GM23338 (cell line): ENCODE results near the gene STAC. TPM values are rescaled to one million over a fixed set of nuclear protein-coding genes. Genes with fewer than 3 reads are reported as not detected.

Experiments
- ATAC-seq: fragments of 200-7000 bp; cut with Tn5 transposase; 3 replicates; pipeline ENCODE4 v1.9.1; 2020
- DNase-seq: peaks from one replicate; pipeline ENCODE4 v3.0.0-alpha.2; 2015; ENCODE audit warnings: low spot score
- H2AFZ ChIP-seq: fragments of 200-600 bp; sonication (generic); 2 replicates; pipeline ENCODE4 v1.8.0; 2016; ENCODE audit warnings: antibody characterized with exemption, mild to moderate bottlenecking, moderate library complexity
- H3F3A ChIP-seq: fragments of 200-600 bp; sonication (generic); replicated peaks from 2 replicates; pipeline ENCODE4 v1.8.0; 2017; ENCODE audit warnings: antibody characterized with exemption, mixed run types, low read depth
- H3K27ac ChIP-seq: fragments of 200-600 bp; sonication (generic); 2 replicates; pipeline ENCODE4 v1.6.1; 2016; ENCODE audit warnings: low read depth
- H3K27me3 ChIP-seq: fragments of 200-600 bp; sonication (generic); 2 replicates; pipeline ENCODE4 v1.8.0; 2016; ENCODE audit warnings: mild to moderate bottlenecking, mixed run types, moderate library complexity; ENCODE audit not compliant: insufficient read depth
- H3K36me3 ChIP-seq: fragments of 200-600 bp; sonication (generic); 2 replicates; pipeline ENCODE4 v1.8.0; 2016; ENCODE audit warnings: mild to moderate bottlenecking; ENCODE audit not compliant: insufficient read depth
- H3K4me1 ChIP-seq: fragments of 200-600 bp; sonication (generic); 2 replicates; pipeline ENCODE4 v1.8.0; 2016; ENCODE audit warnings: mild to moderate bottlenecking, moderate library complexity; ENCODE audit not compliant: insufficient read depth
- H3K4me2 ChIP-seq: fragments of 200-600 bp; sonication (generic); 2 replicates; pipeline ENCODE4 v1.7.1; 2017; ENCODE audit warnings: mixed run types
- H3K4me3 ChIP-seq: fragments of 200-600 bp; sonication (generic); 2 replicates; pipeline ENCODE4 v1.6.1; 2016; ENCODE audit warnings: mixed run types
- H3K79me2 ChIP-seq: fragments of 200-600 bp; sonication (generic); replicated peaks from 2 replicates; pipeline ENCODE4 v1.8.0; 2017; ENCODE audit warnings: mild to moderate bottlenecking; ENCODE audit not compliant: insufficient read depth
- H3K9me2 ChIP-seq: fragments of 200-600 bp; sonication (generic); 2 replicates; pipeline ENCODE4 v1.8.0; 2017; ENCODE audit not compliant: insufficient read depth
- H4K20me1 ChIP-seq: fragments of 200-600 bp; sonication (generic); replicated peaks from 2 replicates; pipeline ENCODE4 v1.8.0; 2017; ENCODE audit warnings: mild to moderate bottlenecking; ENCODE audit not compliant: insufficient read depth
- H3K27ac Mint-ChIP-seq: 2 replicates; pipeline ENCODE4 v1.8.0; 2020; ENCODE audit warnings: inconsistent platforms, mild to moderate bottlenecking, moderate library complexity, mixed read lengths
- H3K27me3 Mint-ChIP-seq: 3 replicates; pipeline ENCODE4 v1.8.0; 2022; ENCODE audit warnings: low read depth, mild to moderate bottlenecking, moderate library complexity, mixed read lengths, inconsistent platforms; ENCODE audit not compliant: insufficient read depth, poor library complexity
- H3K36me3 Mint-ChIP-seq: 3 replicates; pipeline ENCODE4 v1.8.0; 2021; ENCODE audit warnings: low read depth, mild to moderate bottlenecking, inconsistent platforms, moderate library complexity, mixed read lengths
- H3K4me1 Mint-ChIP-seq: 3 replicates; pipeline ENCODE4 v1.8.0; 2020; ENCODE audit warnings: mild to moderate bottlenecking, inconsistent platforms, mixed read lengths
- H3K4me3 Mint-ChIP-seq: 3 replicates; pipeline ENCODE4 v1.8.0; 2021; ENCODE audit warnings: moderate library complexity, mild to moderate bottlenecking, inconsistent platforms, mixed read lengths
- H3K9me3 Mint-ChIP-seq: 3 replicates; pipeline ENCODE4 v1.8.0; 2020; ENCODE audit warnings: moderate library complexity, mild to moderate bottlenecking, inconsistent platforms, mixed read lengths
- CREB1 ChIP-seq: fragments of 250-450 bp; sonication (Bioruptor Pico); IDR thresholded peaks from 2 replicates; pipeline ENCODE4 v1.5.0; 2020; ENCODE audit warnings: low read depth, mild to moderate bottlenecking, moderate library complexity
- EZH2 ChIP-seq: fragments of 200-600 bp; sonication (generic); IDR thresholded peaks from one replicate; pipeline ENCODE4 v1.8.0; 2017; ENCODE audit warnings: antibody characterized with exemption, mild to moderate bottlenecking, low read depth; ENCODE audit not compliant: unreplicated experiment
- EZH2phosphoT487 ChIP-seq: fragments of 200-600 bp; sonication (generic); IDR thresholded peaks from one replicate; pipeline ENCODE4 v1.8.1; 2018; ENCODE audit warnings: antibody characterized with exemption; ENCODE audit not compliant: unreplicated experiment
- JUNB ChIP-seq: IDR thresholded peaks from one replicate; pipeline ENCODE4 v1.6.1; 2016; ENCODE audit warnings: antibody characterized with exemption; ENCODE audit not compliant: unreplicated experiment
- NANOG ChIP-seq: IDR thresholded peaks from 2 replicates; pipeline ENCODE4 v1.6.1; 2016; ENCODE audit warnings: antibody characterized with exemption, borderline replicate concordance
- POLR2AphosphoS5 ChIP-seq: IDR thresholded peaks from 2 replicates; pipeline ENCODE4 v1.6.1; 2016; ENCODE audit warnings: antibody characterized with exemption, low read depth
- STAT1 ChIP-seq: IDR thresholded peaks from one replicate; pipeline ENCODE4 v1.6.1; 2016; ENCODE audit warnings: antibody characterized with exemption; ENCODE audit not compliant: unreplicated experiment
- ZNF114 ChIP-seq: fragments of 250-450 bp; sonication (Bioruptor Pico); IDR thresholded peaks from 2 replicates; pipeline ENCODE4 v1.5.0; 2020; ENCODE audit warnings: mild to moderate bottlenecking, moderate library complexity
- ZNF331 ChIP-seq: fragments of 250-450 bp; sonication (Bioruptor Pico); IDR thresholded peaks from 2 replicates; pipeline ENCODE4 v1.5.0; 2020; ENCODE audit warnings: low read depth, mild to moderate bottlenecking, moderate library complexity
- polyA plus RNA-seq: library from polyadenylated mRNA; unstranded; fragments of >200 nt; fragmentation: Nextera tagmentation; extraction: Ambion mirVana; gene quantifications from 2 replicates; pipeline ENCODE4 v1.2.1, GENCODE V29; 2016
- total RNA-seq: library from RNA; depleted of rRNA; stranded (reverse); fragments of >200 nt; shearing (Covaris generic); gene quantifications from 2 replicates; pipeline ENCODE4 v1.2.3, GENCODE V29; 2014
- TF ChIP-seq, protein P1 (sequence below): IDR thresholded peaks from 2 replicates; pipeline ENCODE4 v1.6.1; 2016; ENCODE audit warnings: antibody characterized with exemption
- TF ChIP-seq, protein P2 (sequence below), 2 experiments: fragments of 200-600 bp in 1 of 2; sonication (generic) in 1 of 2; conservative IDR thresholded peaks; 2 replicates each; pipeline versions ENCODE4 v1.5.1 to v1.6.1; 2016 to 2017; ENCODE audit warnings: antibody characterized with exemption in 2 of 2, low read depth in 2 of 2, mild to moderate bottlenecking in 2 of 2, moderate library complexity in 1 of 2
- TF ChIP-seq, protein P3 (sequence below): fragments of 250-450 bp; sonication (Bioruptor Pico); IDR thresholded peaks from 2 replicates; pipeline ENCODE4 v1.5.0; 2020; ENCODE audit warnings: mild to moderate bottlenecking, moderate library complexity
- TF ChIP-seq, protein P4 (sequence below): IDR thresholded peaks from one replicate; pipeline ENCODE4 v1.6.1; 2018; ENCODE audit warnings: antibody characterized with exemption; ENCODE audit not compliant: unreplicated experiment

Gene STAC
- total and polyA plus RNA-seq, 2 experiments from 2014 or later = 5.6 to 22.9 TPM

DNA sequence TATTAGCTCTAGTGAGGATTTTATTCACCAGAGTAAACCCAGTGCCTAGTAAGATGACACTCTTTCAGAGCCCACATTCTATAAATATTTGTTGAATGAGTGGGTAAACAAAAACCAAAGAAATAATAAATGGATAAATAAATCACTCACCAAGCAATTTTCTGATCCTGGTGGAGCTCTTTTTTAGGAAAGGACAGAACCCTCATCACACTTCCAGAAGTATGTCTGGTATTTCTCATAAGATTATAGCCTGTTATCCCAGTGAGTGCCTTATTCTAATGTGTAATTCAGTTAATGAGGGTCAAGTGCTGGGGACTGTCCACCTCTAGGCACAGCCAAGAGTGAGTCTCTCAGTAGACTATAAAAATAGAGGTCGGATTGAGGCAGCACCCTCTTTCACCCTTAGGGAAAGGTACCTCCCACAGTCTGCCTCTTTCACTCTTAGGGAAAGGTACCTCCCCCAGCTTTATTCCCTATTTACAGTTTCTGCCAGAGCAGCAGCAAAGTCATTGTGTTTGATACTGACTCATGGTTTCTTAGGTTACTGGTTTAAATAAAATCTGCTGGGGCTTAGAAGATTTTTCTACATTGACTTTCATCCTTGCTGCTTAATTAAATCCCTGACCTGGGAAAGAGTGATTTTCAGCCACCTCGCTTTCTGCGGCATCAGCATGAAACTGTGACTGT lies 145.0 kb downstream of the STAC start:
- no peaks in the 10 kb centered on the region for H3F3A ChIP-seq
- H3K9me3 Mint-ChIP-seq = no peaks in the 10 kb centered on the region
- H3K4me2 ChIP-seq = no peak overlapping the region
- H3K4me1 ChIP-seq = no peaks in the 10 kb centered on the region; the same call in 1 of the 2 replicates
- peaks cover 8% of the 10 kb centered on the region; the same call in 2 of the 3 replicates for H3K4me1 Mint-ChIP-seq
- no peaks in the 10 kb centered on the region for H4K20me1 ChIP-seq
- DNase-seq = peak; percentile 8
- H3K27ac Mint-ChIP-seq = no peak overlapping the region; the same call in 1 of the 2 replicates
- no peaks in the 10 kb centered on the region; the same call in 2 of the 3 replicates for H3K36me3 Mint-ChIP-seq
- 0 out of 2 replicates have a peak, but pooled peaks cover 6% of the 10 kb centered on the region for H3K36me3 ChIP-seq
- no peak overlapping the region for H2AFZ ChIP-seq
- no peaks in the 10 kb centered on the region for H3K79me2 ChIP-seq
- no peaks in the 10 kb centered on the region for H3K27me3 Mint-ChIP-seq
- H3K27ac ChIP-seq = no peak overlapping the region
- H3K27me3 ChIP-seq = no peaks in the 10 kb centered on the region
- ATAC-seq = peak; percentile 73
- H3K4me3 Mint-ChIP-seq = no peak overlapping the region
- H3K9me2 ChIP-seq = no peaks in the 10 kb centered on the region
- no peak overlapping the region for H3K4me3 ChIP-seq
- TF ChIP-seq, protein P1, sequence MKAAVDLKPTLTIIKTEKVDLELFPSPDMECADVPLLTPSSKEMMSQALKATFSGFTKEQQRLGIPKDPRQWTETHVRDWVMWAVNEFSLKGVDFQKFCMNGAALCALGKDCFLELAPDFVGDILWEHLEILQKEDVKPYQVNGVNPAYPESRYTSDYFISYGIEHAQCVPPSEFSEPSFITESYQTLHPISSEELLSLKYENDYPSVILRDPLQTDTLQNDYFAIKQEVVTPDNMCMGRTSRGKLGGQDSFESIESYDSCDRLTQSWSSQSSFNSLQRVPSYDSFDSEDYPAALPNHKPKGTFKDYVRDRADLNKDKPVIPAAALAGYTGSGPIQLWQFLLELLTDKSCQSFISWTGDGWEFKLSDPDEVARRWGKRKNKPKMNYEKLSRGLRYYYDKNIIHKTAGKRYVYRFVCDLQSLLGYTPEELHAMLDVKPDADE = no peak
- no peak for TF ChIP-seq ZNF114 (CRISPR knock-in tag)
- no peak for TF ChIP-seq POLR2AphosphoS5
- no peak for TF ChIP-seq STAT1
- TF ChIP-seq NANOG = no peak
- TF ChIP-seq, protein P2, sequence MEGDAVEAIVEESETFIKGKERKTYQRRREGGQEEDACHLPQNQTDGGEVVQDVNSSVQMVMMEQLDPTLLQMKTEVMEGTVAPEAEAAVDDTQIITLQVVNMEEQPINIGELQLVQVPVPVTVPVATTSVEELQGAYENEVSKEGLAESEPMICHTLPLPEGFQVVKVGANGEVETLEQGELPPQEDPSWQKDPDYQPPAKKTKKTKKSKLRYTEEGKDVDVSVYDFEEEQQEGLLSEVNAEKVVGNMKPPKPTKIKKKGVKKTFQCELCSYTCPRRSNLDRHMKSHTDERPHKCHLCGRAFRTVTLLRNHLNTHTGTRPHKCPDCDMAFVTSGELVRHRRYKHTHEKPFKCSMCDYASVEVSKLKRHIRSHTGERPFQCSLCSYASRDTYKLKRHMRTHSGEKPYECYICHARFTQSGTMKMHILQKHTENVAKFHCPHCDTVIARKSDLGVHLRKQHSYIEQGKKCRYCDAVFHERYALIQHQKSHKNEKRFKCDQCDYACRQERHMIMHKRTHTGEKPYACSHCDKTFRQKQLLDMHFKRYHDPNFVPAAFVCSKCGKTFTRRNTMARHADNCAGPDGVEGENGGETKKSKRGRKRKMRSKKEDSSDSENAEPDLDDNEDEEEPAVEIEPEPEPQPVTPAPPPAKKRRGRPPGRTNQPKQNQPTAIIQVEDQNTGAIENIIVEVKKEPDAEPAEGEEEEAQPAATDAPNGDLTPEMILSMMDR (conservative IDR thresholded peaks at IDR 0.05; ENCODE audit: low read depth in 2 of 2) = no peak
- TF ChIP-seq JUNB = no peak
- no peak for TF ChIP-seq CREB1 (CRISPR knock-in tag)
- TF ChIP-seq, protein P3, sequence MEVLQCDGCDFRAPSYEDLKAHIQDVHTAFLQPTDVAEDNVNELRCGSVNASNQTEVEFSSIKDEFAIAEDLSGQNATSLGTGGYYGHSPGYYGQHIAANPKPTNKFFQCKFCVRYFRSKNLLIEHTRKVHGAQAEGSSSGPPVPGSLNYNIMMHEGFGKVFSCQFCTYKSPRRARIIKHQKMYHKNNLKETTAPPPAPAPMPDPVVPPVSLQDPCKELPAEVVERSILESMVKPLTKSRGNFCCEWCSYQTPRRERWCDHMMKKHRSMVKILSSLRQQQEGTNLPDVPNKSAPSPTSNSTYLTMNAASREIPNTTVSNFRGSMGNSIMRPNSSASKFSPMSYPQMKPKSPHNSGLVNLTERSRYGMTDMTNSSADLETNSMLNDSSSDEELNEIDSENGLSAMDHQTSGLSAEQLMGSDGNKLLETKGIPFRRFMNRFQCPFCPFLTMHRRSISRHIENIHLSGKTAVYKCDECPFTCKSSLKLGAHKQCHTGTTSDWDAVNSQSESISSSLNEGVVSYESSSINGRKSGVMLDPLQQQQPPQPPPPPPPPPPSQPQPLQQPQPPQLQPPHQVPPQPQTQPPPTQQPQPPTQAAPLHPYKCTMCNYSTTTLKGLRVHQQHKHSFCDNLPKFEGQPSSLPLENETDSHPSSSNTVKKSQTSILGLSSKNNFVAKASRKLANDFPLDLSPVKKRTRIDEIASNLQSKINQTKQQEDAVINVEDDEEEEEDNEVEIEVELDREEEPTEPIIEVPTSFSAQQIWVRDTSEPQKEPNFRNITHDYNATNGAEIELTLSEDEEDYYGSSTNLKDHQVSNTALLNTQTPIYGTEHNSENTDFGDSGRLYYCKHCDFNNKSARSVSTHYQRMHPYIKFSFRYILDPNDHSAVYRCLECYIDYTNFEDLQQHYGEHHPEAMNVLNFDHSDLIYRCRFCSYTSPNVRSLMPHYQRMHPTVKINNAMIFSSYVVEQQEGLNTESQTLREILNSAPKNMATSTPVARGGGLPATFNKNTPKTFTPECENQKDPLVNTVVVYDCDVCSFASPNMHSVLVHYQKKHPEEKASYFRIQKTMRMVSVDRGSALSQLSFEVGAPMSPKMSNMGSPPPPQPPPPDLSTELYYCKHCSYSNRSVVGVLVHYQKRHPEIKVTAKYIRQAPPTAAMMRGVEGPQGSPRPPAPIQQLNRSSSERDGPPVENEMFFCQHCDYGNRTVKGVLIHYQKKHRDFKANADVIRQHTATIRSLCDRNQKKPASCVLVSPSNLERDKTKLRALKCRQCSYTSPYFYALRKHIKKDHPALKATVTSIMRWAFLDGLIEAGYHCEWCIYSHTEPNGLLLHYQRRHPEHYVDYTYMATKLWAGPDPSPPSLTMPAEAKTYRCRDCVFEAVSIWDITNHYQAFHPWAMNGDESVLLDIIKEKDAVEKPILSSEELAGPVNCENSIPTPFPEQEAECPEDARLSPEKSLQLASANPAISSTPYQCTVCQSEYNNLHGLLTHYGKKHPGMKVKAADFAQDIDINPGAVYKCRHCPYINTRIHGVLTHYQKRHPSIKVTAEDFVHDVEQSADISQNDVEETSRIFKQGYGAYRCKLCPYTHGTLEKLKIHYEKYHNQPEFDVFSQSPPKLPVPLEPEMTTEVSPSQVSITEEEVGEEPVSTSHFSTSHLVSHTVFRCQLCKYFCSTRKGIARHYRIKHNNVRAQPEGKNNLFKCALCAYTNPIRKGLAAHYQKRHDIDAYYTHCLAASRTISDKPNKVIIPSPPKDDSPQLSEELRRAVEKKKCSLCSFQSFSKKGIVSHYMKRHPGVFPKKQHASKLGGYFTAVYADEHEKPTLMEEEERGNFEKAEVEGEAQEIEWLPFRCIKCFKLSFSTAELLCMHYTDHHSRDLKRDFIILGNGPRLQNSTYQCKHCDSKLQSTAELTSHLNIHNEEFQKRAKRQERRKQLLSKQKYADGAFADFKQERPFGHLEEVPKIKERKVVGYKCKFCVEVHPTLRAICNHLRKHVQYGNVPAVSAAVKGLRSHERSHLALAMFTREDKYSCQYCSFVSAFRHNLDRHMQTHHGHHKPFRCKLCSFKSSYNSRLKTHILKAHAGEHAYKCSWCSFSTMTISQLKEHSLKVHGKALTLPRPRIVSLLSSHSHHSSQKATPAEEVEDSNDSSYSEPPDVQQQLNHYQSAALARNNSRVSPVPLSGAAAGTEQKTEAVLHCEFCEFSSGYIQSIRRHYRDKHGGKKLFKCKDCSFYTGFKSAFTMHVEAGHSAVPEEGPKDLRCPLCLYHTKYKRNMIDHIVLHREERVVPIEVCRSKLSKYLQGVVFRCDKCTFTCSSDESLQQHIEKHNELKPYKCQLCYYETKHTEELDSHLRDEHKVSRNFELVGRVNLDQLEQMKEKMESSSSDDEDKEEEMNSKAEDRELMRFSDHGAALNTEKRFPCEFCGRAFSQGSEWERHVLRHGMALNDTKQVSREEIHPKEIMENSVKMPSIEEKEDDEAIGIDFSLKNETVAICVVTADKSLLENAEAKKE (CRISPR knock-in tag) = no peak
- no peak for TF ChIP-seq EZH2phosphoT487
- TF ChIP-seq ZNF331 = no peak
- TF ChIP-seq, protein P4, sequence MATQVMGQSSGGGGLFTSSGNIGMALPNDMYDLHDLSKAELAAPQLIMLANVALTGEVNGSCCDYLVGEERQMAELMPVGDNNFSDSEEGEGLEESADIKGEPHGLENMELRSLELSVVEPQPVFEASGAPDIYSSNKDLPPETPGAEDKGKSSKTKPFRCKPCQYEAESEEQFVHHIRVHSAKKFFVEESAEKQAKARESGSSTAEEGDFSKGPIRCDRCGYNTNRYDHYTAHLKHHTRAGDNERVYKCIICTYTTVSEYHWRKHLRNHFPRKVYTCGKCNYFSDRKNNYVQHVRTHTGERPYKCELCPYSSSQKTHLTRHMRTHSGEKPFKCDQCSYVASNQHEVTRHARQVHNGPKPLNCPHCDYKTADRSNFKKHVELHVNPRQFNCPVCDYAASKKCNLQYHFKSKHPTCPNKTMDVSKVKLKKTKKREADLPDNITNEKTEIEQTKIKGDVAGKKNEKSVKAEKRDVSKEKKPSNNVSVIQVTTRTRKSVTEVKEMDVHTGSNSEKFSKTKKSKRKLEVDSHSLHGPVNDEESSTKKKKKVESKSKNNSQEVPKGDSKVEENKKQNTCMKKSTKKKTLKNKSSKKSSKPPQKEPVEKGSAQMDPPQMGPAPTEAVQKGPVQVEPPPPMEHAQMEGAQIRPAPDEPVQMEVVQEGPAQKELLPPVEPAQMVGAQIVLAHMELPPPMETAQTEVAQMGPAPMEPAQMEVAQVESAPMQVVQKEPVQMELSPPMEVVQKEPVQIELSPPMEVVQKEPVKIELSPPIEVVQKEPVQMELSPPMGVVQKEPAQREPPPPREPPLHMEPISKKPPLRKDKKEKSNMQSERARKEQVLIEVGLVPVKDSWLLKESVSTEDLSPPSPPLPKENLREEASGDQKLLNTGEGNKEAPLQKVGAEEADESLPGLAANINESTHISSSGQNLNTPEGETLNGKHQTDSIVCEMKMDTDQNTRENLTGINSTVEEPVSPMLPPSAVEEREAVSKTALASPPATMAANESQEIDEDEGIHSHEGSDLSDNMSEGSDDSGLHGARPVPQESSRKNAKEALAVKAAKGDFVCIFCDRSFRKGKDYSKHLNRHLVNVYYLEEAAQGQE = no peak
- no peak for TF ChIP-seq EZH2
